Activated CD4-positive, alpha-beta T cell treated with anti-CD3 and anti-CD28 coated beads, Interleukin-2, amount 10 ng/mL, durations not matched to agents 24 days and 14 days (primary cell): ENCODE data around the gene DOCK3. TPM values are rescaled to one million over a fixed set of nuclear protein-coding genes. Genes with fewer than 3 reads are reported as not detected.

Experiments
- DNase-seq: peaks from one replicate; pipeline ENCODE4 v3.0.0; 2022
- H3K27ac Mint-ChIP-seq: one replicate; pipeline ENCODE4 v1.8.0; 2022; ENCODE audit warnings: mild to moderate bottlenecking, mixed read lengths
- H3K27me3 Mint-ChIP-seq: one replicate; pipeline ENCODE4 v1.8.0; 2022; ENCODE audit warnings: mixed read lengths
- H3K36me3 Mint-ChIP-seq: one replicate; pipeline ENCODE4 v1.8.0; 2022; ENCODE audit warnings: low read depth, mild to moderate bottlenecking, mixed read lengths
- H3K4me1 Mint-ChIP-seq: one replicate; pipeline ENCODE4 v1.8.0; 2021; ENCODE audit warnings: mixed read lengths
- H3K4me3 Mint-ChIP-seq: one replicate; pipeline ENCODE4 v1.8.0; 2022; ENCODE audit warnings: mild to moderate bottlenecking, moderate library complexity, mixed read lengths
- H3K9me3 Mint-ChIP-seq: one replicate; pipeline ENCODE4 v1.8.0; 2021; ENCODE audit warnings: mixed read lengths
- intact Hi-C: fragments of 100-400 bp; cut with micrococcal nuclease; formaldehyde crosslinking; loops from one replicate; pipeline ENCODE4 v1.15.1; 2023
- total RNA-seq: library from RNA; stranded (reverse); gene quantifications from 2 replicates; pipeline ENCODE4 v1.2.3, GENCODE V29; 2022

Gene DOCK3
- total RNA-seq, 1 donor from 2014 or later = 1.8 TPM

DNA sequence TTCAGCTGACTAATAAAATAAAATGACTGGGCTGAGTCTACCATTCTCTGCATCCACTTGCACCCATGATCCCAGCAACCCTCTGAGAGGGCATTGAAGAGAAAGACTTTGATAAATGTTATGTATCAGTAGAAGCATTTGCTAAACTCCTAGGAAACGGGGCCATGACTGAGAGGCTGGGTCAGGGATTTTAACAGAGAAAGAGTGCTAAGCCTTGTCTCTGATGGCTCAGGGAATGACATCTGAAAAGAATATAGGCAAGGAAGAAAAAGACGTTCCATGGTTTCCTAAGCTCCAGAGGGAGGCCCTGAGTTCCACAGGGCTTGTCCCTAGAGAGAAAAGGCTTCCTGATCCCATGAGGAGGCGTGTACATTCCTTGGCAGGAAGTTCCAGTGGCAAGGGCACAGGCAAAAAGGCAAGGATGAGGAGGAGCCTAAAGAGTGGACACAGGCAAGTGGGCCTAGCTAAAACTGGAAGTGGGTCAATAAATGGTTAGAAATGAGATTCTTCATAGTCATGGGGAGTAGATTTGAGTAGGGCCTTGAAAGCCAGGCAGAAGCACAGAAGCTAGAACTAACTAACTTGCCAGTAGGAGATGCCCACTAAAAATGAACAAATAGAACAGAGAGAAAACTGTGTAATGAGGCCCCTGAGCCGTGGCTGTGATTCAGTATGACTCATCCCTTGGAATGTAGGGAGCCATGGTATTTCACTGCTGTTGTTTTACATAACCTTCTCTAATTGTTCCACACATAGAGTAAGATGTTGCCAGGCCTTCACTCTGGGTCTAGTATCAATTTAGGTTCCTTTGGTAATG is 665.5 kb downstream of the DOCK3 start:
- H3K4me3 Mint-ChIP-seq = no peak overlapping the region
- no peak overlapping the region for H3K27ac Mint-ChIP-seq
- H3K27me3 Mint-ChIP-seq = no peaks in the 10 kb centered on the region
- no peaks in the 10 kb centered on the region for H3K4me1 Mint-ChIP-seq
- no peaks in the 10 kb centered on the region for H3K36me3 Mint-ChIP-seq
- intact Hi-C loops = no loop called here
- no peaks in the 10 kb centered on the region for H3K9me3 Mint-ChIP-seq
- no peak for DNase-seq

GRCh38 chr3:51340989-51341636 is 666.4 kb downstream of the DOCK3 start:
- Mint-ChIP-seq H3K27me3 (no peaks in the 10 kb centered on the region), H3K36me3 (no peaks in the 10 kb centered on the region), H3K4me3 (no peak overlapping the region), H3K4me1 (no peaks in the 10 kb centered on the region), H3K9me3 (no peaks in the 10 kb centered on the region), H3K27ac (no peak overlapping the region)
- DNase-seq = no peak
- intact Hi-C loops = no loop called here

GRCh38 chr3:51343918-51344687 is 669.4 kb downstream of the DOCK3 start:
- H3K4me3 Mint-ChIP-seq = no peak overlapping the region
- DNase-seq = no peak
- H3K27me3 Mint-ChIP-seq = no peaks in the 10 kb centered on the region
- H3K4me1 Mint-ChIP-seq = no peaks in the 10 kb centered on the region
- H3K27ac Mint-ChIP-seq = no peak overlapping the region
- H3K9me3 Mint-ChIP-seq = no peaks in the 10 kb centered on the region
- intact Hi-C loops = no loop called here
- H3K36me3 Mint-ChIP-seq = no peaks in the 10 kb centered on the region

GRCh38 chr3:51350751-51351150 is 676.0 kb downstream of the DOCK3 start:
- no peak overlapping the region for H3K4me3 Mint-ChIP-seq
- H3K4me1 Mint-ChIP-seq = peaks cover 2% of the 10 kb centered on the region

GRCh38 chr3:51353131-51353530 is 678.4 kb downstream of the DOCK3 start:
- H3K27ac Mint-ChIP-seq = no peak overlapping the region
- peaks cover 5% of the 10 kb centered on the region for H3K9me3 Mint-ChIP-seq
- H3K36me3 Mint-ChIP-seq = no peaks in the 10 kb centered on the region
- DNase-seq = no peak
- no peak overlapping the region for H3K4me3 Mint-ChIP-seq
- intact Hi-C loops = no loop called here
- peaks cover 2% of the 10 kb centered on the region for H3K4me1 Mint-ChIP-seq
- no peaks in the 10 kb centered on the region for H3K27me3 Mint-ChIP-seq

More at GRCh38 chr3:51350751-51351150, 676.0 kb downstream of the DOCK3 start:
- Mint-ChIP-seq H3K27ac (no peak overlapping the region), H3K36me3 (no peaks in the 10 kb centered on the region), H3K27me3 (no peaks in the 10 kb centered on the region), H3K9me3 (peaks cover 5% of the 10 kb centered on the region)
- DNase-seq = no peak
- intact Hi-C loops = no loop called here

DNA sequence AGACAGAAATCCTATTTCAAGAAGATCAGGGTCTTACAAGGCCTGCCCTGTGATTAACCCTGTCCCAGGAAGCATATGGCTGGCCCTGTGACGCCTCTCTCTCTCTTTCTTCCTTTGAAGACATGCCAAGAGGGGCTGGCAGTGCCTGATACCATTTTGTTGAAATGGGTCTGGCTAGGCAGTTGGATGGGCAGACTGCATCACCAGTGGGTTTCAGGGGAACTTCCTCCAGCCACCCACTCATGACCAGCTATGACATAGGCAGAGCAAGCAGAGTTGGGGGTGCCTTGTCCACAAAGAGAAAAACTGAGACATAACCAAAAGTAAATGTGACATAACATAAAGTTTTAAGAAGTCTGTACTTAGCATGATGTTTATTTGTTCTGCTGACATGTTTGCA is 679.0 kb downstream of the DOCK3 start:
- H3K4me3 Mint-ChIP-seq = no peak overlapping the region
- H3K9me3 Mint-ChIP-seq = peaks cover 5% of the 10 kb centered on the region
- H3K4me1 Mint-ChIP-seq = peaks cover 2% of the 10 kb centered on the region
- no peaks in the 10 kb centered on the region for H3K27me3 Mint-ChIP-seq
- H3K27ac Mint-ChIP-seq = no peak overlapping the region
- H3K36me3 Mint-ChIP-seq = no peaks in the 10 kb centered on the region
- intact Hi-C loops = no loop called here
- no peak for DNase-seq

- H3K4me3 Mint-ChIP-seq = no peak overlapping the region
- peaks cover 5% of the 10 kb centered on the region for H3K9me3 Mint-ChIP-seq
- peaks cover 2% of the 10 kb centered on the region for H3K4me1 Mint-ChIP-seq
- no peaks in the 10 kb centered on the region for H3K27me3 Mint-ChIP-seq
- no peak overlapping the region for H3K27ac Mint-ChIP-seq
- no peaks in the 10 kb centered on the region for H3K36me3 Mint-ChIP-seq
- DNase-seq = no peak
- intact Hi-C loops = no loop called here
These were observed 679.4 kb downstream of the DOCK3 start for GRCh38 chr3:51354172-51354571.

DNA sequence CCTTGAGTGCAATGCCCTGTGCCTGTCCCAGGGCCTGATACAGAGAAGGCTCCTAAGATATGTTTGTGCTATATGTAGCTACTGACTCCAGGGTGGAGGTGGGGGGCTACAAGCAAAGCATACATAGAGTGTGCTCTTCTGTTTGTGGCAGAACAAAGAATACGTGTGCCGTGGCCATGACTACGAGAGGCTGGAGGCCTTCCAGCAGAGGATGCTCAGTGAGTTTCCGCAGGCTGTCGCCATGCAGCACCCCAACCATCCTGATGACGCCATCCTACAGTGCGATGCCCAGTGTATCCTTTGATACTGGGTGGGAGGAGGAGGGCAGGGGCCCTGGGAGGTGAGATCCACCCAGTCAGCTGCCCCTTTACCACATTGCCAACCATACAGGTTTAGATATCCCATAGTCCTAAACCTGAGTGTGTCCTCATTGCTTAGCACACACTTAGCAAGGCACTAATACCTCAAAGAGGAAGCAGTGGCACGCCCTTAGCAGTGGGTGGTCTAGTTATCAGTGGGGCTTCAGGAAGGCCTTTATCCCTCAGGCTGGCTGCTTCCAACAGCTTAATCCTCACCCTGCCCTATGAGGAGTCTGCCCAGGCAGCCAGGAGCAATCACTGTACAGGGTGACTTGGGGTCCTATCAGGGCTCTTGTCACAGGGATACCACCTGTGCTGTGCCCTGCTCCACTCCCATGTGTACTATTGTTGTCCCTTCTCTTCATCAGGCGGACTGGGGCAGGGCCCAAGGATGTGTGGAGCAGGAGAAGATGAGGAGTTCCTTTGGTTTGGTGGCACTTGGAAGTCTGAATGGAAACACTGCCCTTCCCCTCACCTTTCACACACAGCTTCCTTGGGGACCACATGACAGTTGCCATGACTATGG is 680.2 kb downstream of the DOCK3 start:
- peaks cover 2% of the 10 kb centered on the region for H3K4me1 Mint-ChIP-seq
- intact Hi-C loops = no loop called here
- H3K4me3 Mint-ChIP-seq = no peak overlapping the region
- no peak overlapping the region for H3K27ac Mint-ChIP-seq
- H3K36me3 Mint-ChIP-seq = no peaks in the 10 kb centered on the region
- H3K9me3 Mint-ChIP-seq = no peaks in the 10 kb centered on the region
- H3K27me3 Mint-ChIP-seq = no peaks in the 10 kb centered on the region
- no peak for DNase-seq

- H3K4me3 Mint-ChIP-seq = no peak overlapping the region
- H3K4me1 Mint-ChIP-seq = peaks cover 2% of the 10 kb centered on the region
- DNase-seq = no peak
- H3K9me3 Mint-ChIP-seq = no peaks in the 10 kb centered on the region
- no peak overlapping the region for H3K27ac Mint-ChIP-seq
- intact Hi-C loops = no loop called here
- H3K27me3 Mint-ChIP-seq = no peaks in the 10 kb centered on the region
- H3K36me3 Mint-ChIP-seq = no peaks in the 10 kb centered on the region
These were observed 681.3 kb downstream of the DOCK3 start for GRCh38 chr3:51355891-51356578.

DNA sequence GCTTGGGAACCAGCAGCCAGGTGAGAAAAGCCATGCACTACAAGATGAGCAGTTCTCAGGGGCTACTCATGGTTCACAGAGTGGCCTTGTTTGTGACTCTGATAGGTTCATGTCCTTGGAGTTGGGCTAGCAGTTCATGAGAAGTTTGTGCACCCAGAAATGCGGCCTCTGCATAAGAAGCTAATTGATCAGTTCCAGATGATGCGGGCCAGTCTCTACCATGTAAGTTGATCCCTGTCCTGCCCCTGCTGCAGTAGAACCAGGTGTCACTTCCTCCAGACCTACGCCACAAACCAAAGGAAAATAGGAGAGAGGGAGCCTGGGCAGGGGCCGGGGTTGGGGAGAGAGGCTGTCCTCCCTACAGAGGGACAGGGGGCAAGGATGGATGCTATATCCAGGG is 683.1 kb downstream of the DOCK3 start:
- Mint-ChIP-seq H3K9me3 (no peaks in the 10 kb centered on the region), H3K36me3 (no peaks in the 10 kb centered on the region), H3K4me3 (no peak overlapping the region), H3K27ac (no peak overlapping the region), H3K4me1 (peaks cover 2% of the 10 kb centered on the region), H3K27me3 (no peaks in the 10 kb centered on the region)
- intact Hi-C loops = no loop called here
- no peak for DNase-seq

GRCh38 chr3:51358981-51359380 is 684.3 kb downstream of the DOCK3 start:
- Mint-ChIP-seq H3K27ac (no peak overlapping the region), H3K27me3 (no peaks in the 10 kb centered on the region), H3K4me1 (no peaks in the 10 kb centered on the region), H3K36me3 (no peaks in the 10 kb centered on the region), H3K9me3 (no peaks in the 10 kb centered on the region), H3K4me3 (no peak overlapping the region)
- no peak for DNase-seq
- intact Hi-C loops = no loop called here

DNA sequence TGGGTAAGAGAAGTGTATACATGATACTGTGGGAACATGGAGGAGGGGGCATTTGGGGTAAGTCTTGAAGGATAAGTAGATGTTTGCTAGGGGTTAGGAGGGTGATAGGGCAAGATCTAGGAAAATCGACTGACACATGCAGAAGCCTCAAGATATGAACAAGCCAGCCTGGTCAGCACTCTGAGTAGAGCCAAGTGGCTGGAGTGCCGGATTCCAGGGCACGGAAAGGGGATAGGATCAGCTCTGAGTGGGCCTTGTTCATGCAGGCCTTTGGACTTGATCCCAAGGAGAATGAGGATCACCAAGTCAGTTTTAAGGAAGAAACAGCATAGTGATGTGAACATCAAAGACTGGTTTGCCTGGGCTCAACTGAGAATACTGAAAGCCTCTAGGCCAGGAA is 686.1 kb downstream of the DOCK3 start:
- no peaks in the 10 kb centered on the region for H3K9me3 Mint-ChIP-seq
- no peak overlapping the region for H3K27ac Mint-ChIP-seq
- no peak for DNase-seq
- intact Hi-C loops = no loop called here
- H3K36me3 Mint-ChIP-seq = no peaks in the 10 kb centered on the region
- peaks cover 7% of the 10 kb centered on the region for H3K27me3 Mint-ChIP-seq
- no peaks in the 10 kb centered on the region for H3K4me1 Mint-ChIP-seq
- H3K4me3 Mint-ChIP-seq = no peak overlapping the region

DNA sequence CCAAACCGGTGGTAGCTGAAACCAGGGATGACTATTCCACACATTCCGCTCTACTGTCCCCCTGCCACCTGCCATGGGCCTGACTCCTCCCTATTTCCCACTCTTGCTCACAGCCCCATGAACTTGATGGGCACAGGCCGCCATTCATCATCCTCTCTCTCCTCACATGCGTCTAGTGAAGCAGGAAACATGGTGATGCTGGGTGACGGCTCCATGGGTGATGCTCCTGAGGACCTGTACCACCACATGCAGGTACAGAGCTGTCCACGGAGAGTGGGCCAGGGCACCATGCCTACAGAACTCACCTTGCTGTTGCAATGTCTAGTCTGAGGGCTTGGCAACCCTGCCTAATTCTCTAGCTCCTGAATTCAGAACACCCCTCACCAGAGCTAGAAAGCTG is 687.0 kb downstream of the DOCK3 start:
- peaks cover 10% of the 10 kb centered on the region for H3K27me3 Mint-ChIP-seq
- no peak overlapping the region for H3K27ac Mint-ChIP-seq
- H3K36me3 Mint-ChIP-seq = no peaks in the 10 kb centered on the region
- H3K4me1 Mint-ChIP-seq = no peaks in the 10 kb centered on the region
- no peak for DNase-seq
- no peak overlapping the region for H3K4me3 Mint-ChIP-seq
- H3K9me3 Mint-ChIP-seq = peaks cover under 1% of the 10 kb centered on the region
- intact Hi-C loops = no loop called here
